HG03520 (cell line): ENCODE results near the gene KLHL6.
"Not testable (repeated sequence)": the region's sequence is repeated elsewhere in the genome, so short reads cannot be mapped to it uniquely, and the experiment has no call there.

Experiments
- ATAC-seq: cut with Tn5 transposase; IDR thresholded peaks from one replicate; pipeline ENCODE4 v1.9.1; 2021; ENCODE audit warnings: mild to moderate bottlenecking, moderate library complexity; ENCODE audit not compliant: unreplicated experiment

The KLHL6 gene

DNA sequence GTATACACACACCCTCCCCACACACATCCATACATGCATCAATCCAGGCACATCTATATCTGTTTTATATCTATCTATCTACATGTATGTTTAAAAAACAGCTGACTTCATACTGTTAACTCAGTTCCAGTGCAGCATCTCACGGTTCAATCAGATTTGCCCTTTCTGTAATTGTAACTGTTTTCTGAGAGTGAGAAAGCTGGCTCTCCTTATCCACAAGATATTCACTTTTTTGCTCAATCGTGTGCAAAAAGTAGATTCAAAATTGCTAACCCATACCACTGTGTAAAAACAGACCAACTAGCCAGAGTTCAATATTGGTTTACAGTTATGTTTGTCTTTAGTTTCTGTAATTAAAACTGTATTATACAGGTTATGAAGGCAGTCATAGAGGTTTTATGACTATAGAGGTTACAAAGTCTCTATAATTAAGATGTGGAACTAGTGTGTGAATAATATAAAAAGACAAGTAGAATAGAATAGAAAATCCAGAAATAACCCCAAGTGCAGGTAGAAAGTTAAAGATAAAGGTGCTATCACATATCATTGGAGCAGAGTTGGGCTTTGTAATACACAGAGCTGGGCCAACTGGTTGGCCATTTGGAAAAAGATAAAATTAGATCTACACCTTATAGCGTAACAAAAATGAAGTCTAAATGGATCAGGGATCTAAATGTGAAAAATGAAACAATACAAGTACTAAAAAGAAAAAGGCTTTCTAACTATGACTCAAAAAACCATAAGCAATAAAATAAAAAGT, 107.0 kb downstream of the KLHL6 start:
- ATAC-seq, result no peak

DNA sequence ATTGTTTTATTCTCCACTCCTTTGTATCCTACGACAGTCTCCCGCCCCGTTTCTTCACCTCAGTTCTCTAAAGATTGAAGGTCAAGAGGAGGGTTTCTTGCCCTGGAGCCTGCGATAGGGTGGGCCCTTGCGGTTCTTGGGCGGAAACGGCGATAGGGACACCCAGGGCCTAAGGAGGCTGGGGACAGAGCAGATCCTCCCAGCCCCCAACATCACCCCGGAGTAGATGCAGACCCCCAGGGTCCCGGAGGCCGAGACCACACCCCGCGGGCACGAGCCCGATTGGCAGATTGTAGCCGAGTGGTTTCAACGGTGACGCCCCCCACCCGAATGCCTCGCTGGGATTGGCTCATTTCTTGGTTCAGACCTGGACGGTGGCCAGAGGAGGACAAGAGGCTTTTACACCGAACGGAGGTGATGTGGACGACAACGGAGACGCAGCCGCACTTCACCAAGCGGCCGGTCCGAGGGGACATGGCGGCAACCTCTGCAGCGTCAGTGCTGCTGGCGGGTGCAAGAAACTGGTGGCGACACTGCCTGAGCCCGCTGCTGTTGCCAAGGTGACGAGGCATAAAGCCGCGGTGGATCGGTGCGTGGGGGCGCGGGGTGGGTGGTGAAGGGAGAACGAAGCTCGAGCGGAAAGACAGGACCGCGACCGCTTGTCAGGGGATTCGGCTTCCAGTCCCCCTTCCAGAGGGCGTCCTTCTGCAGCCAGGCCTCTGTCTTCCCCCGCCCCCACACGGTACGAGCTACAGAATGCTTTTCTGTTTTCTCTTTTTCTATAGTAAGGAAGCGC, 108.1 kb downstream of the KLHL6 start:
- ATAC-seq, result peak; percentile 78

DNA sequence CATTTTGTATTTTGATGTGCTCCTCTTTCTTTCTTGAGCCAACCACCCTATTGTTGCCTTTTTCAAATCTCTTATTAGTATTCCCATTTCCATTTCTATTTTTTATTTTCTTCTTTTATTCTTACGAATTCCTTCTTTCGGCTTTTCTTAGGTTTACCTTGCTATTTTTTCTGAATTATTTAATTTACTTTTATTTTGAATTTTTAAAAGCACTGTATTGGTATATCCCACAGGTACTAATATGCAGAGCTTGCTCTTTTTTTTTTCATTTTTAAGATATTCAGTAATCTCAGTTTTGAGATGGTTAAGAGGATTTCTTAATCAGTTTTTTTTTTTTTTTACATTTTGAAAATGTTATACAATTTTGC, 108.7 kb downstream of the KLHL6 start:
- no peak for ATAC-seq

DNA sequence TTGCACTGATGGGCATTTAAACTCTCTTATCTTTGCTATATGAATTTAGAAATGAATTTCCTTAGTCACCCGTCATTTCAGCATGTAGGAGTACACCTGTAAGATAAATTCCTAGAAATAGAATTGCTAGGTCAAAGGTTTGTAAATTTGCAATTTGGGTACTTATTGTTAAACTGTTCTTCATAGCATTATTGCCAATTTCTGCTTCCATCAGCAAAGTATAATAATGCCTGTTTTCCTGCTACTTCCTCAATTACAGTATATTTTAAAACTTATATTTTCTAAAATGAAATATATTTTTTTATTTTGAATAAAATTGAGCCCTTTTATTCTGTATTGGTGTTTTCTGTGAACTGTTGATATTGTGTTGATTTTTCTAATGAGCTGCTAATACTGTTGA, 110.8 kb downstream of the KLHL6 start:
- no peak for ATAC-seq

DNA sequence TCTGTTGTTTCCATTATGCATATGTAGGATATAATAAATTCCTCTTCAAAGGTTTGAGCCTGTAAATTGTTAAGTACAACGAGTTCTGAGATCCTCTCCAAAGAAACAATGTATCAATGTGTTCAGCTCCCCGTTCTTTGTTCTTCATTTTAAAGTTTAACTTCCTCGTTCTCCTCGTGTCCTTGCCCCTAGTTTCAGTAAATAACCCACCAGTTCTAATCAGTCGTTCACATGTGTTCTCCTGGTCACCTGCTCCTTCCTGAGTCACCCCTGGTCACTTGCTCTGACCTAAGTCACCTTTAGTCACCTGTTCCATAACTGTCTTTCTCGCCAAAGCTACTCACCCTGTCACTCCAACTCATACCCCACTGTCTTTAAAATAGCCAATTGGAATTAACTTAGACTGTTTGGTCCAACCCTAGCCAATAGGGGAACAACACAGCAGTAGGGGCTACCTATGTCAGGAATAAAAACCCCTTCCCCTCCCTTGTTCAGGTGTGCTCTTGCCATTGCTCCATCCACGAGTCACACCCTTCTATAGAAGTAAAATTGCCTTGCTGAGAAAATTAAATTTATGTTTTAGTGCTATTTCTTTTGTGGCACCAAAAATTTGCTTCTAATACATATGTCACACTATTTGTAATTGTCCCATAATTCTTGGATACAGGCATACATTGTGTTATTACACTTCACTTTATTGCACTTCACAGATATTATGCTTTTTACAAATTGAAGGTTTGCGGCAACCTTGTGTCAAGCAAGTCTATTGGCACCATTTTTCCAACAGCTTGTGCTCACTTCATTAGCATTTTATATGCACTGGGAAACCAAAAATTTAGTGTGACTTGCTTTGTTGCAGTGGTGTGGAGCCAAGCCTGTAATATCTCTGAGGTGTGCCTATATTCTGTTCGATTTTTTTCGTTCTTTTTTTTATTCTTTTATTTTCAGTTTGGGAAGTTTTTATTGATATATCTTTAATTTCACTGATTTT, 111.8 kb downstream of the KLHL6 start:
- ATAC-seq, result no peak

DNA sequence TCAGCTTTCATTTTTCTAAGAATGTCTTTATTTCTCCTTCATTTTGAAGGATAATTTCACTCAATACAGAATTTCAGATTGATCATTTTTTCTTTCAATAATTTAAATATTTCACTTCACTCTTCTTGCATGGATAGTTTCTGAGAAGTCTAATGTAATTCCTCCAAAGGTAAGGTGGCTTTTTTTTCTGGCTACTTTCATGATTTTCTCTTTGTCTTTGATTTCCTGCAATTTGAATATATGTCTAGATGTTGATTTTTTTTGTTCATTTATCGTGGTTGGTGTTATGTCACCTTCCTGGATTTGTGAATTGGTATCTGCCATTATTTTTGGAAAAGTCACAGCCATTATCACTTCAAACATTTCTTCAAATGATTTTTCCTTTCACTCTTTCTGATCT, 112.5 kb downstream of the KLHL6 start:
- no peak for ATAC-seq

DNA sequence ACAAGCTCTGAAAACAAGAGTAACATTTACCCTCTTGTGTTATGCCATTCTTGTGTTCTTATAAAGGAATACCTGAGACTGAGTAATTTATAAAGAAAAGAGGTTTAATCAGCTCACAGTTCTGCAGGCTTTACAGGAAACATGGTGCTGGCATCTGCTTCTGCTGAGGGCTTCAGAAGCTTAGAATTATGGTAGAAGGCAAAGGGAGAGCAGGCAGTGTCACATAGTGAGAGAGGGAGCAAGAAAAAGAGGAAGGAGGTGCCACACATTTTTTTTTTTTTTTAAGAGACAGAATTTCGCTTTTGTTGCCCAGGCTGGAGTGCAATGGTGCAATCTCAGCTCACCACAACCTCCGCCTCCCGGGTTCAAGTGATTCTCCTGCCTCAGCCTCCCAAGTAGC, 115.0 kb downstream of the KLHL6 start:
- ATAC-seq, result not testable (repeated sequence)

DNA sequence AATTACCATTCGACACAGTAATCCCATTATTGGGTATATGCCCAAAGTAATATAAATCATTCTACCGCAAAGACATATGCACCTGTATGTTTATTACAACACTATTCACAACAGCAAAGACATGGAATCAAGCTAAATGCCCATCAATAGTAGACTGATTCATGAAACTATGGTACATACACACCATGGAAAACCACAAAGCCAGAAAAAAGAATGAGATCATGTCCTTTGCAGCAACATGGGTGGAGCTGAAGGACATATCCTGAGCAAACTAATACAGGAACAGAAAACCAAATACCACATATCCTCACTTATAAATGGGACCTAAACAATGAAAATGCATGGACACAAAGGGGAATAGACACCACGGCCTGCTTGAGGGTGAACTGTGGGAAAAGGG, 116.0 kb downstream of the KLHL6 start:
- no peak for ATAC-seq

DNA sequence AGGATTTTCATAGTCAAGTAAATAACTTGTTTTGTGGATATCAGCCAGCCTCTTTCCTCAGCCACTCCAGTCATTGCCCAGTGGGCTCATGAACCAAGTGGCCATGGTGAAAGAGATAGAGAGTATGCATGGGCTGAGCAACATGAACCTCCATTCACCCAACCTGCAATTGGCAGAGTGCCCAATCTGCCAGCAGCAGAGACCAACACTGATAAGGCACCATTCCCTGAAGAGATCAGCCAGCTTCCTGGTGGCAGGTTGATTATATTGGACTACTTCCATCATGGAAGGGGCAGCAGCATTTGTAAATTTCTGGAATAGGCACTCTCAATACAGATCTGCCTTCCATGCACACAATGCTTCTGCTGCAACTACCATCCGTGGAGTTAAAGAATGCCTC, 116.8 kb downstream of the KLHL6 start:
- no peak for ATAC-seq

DNA sequence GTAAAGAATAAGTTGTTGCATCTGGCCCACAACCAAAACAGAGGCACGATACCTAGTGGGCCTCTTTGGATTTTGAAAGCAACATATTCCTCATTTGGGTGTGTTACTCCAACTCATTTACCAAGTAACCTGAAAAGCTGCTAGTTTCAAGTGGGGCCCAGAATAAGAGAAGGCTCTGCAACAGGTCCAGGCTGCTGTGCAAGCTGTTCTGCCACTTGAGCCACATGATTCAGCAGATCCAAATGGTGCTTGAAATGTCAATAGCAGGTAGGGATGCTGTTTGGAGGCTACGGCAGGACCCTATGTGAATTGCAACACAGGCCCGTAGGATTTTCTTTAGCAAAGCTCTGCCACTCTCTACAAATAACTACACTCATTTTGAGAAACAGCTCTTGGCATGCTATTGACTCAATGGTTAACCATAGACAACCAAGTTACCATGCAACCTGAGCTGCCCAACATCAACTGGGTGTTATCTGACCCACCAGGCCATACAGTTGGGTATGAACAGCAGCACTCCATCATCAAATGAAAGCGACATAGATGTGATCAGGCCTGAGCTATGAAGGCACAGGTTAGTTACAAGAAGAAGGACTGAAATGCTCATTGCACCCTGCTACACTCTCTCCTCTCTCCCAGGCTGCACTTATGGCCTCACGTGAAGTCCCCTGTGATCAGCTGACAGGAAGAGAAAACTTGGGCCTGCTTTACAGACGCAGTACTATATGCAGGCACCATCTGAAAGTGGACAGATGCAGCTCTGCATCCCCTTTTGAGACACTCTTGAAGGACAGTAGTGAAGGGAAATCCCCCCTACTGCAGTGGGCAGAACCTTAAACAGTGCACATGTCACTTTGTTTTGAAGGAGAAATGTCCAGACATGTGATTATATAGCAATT, 117.6 kb downstream of the KLHL6 start:
- ATAC-seq, result no peak
